Hepatocyte (in vitro differentiated cells): ENCODE results near the gene MEIKIN. TPM values are rescaled to one million over a fixed set of nuclear protein-coding genes. Genes with fewer than 3 reads are reported as not detected.

ENCODE experiments used
- DNase-seq: peaks from one replicate; pipeline ENCODE4 v3.0.0-alpha.2; 2016; ENCODE audit warnings: low spot score
- H2AFZ ChIP-seq: fragments of 200-600 bp; sonication (generic); 2 replicates; pipeline ENCODE4 v1.6.0; 2016; ENCODE audit warnings: antibody characterized with exemption, mild to moderate bottlenecking
- H3K27ac ChIP-seq: fragments of 200-600 bp; sonication (generic); 2 replicates; pipeline ENCODE4 v1.5.1; 2016; ENCODE audit warnings: mild to moderate bottlenecking
- H3K27me3 ChIP-seq: fragments of 200-600 bp; sonication (generic); 2 replicates; pipeline ENCODE4 v1.6.1; 2016
- H3K36me3 ChIP-seq: fragments of 200-600 bp; sonication (generic); replicated peaks from 2 replicates; pipeline ENCODE4 v1.5.1; 2016; ENCODE audit warnings: low read depth; ENCODE audit not compliant: insufficient read depth
- H3K4me1 ChIP-seq: fragments of 200-600 bp; sonication (generic); 2 replicates; pipeline ENCODE4 v1.5.1; 2016; ENCODE audit warnings: mild to moderate bottlenecking, moderate library complexity; ENCODE audit not compliant: insufficient read depth
- H3K4me2 ChIP-seq: fragments of 200-600 bp; sonication (generic); 2 replicates; pipeline ENCODE4 v1.6.0; 2016
- H3K4me3 ChIP-seq: fragments of 200-600 bp; sonication (generic); 2 replicates; pipeline ENCODE4 v1.5.1; 2016; ENCODE audit warnings: mild to moderate bottlenecking
- H3K79me2 ChIP-seq: fragments of 200-600 bp; sonication (generic); 2 replicates; pipeline ENCODE4 v1.6.0; 2017; ENCODE audit warnings: mild to moderate bottlenecking
- H3K9me2 ChIP-seq: fragments of 200-600 bp; sonication (generic); replicated peaks from 2 replicates; pipeline ENCODE4 v1.6.0; 2017; ENCODE audit warnings: mild to moderate bottlenecking; ENCODE audit not compliant: insufficient read depth
- H3K9me3 ChIP-seq: fragments of 200-600 bp; sonication (generic); 2 replicates; pipeline ENCODE4 v1.5.1; 2016; ENCODE audit warnings: low read depth, mild to moderate bottlenecking
- H4K20me1 ChIP-seq: fragments of 200-600 bp; sonication (generic); 2 replicates; pipeline ENCODE4 v1.6.0; 2016; ENCODE audit warnings: mild to moderate bottlenecking; ENCODE audit not compliant: insufficient read depth, poor library complexity, severe bottlenecking
- EZH2 ChIP-seq: fragments of 200-600 bp; sonication (generic); IDR thresholded peaks from 2 replicates; pipeline ENCODE4 v1.6.1; 2016; ENCODE audit warnings: antibody characterized with exemption, mild to moderate bottlenecking, borderline replicate concordance
- EZH2phosphoT487 ChIP-seq: fragments of 200-600 bp; sonication (generic); IDR thresholded peaks from one replicate; pipeline ENCODE4 v1.6.1; 2018; ENCODE audit warnings: antibody characterized with exemption, mild to moderate bottlenecking, low read depth, moderate library complexity; ENCODE audit not compliant: unreplicated experiment, severe bottlenecking
- WGBS: methylation state at CpG from one replicate; pipeline ENCODE4 v1.1.6; 2016; ENCODE audit warnings: low lambda C conversion rate; ENCODE audit errors: missing lambda C conversion rate; 5-methylcytosine and 5-hydroxymethylcytosine counted together
- polyA plus RNA-seq: library from polyadenylated mRNA; unstranded; fragments of >200 nt; fragmentation: Nextera tagmentation; extraction: Ambion mirVana; gene quantifications from 2 replicates; pipeline ENCODE4 v1.2.1, GENCODE V29; 2016
- total RNA-seq: library from RNA; depleted of rRNA; stranded (reverse); fragments of >200 nt; gene quantifications from 2 replicates; pipeline ENCODE4 v1.2.3, GENCODE V29; 2014
- TF ChIP-seq, protein P1 (sequence below): fragments of 200-600 bp; sonication (generic); IDR thresholded peaks from 2 replicates; pipeline ENCODE4 v1.5.1; 2016; ENCODE audit warnings: antibody characterized with exemption, mild to moderate bottlenecking; ENCODE audit not compliant: poor library complexity

Gene MEIKIN
- total and polyA plus RNA-seq, 2 experiments from 2014 or later = not detected

DNA sequence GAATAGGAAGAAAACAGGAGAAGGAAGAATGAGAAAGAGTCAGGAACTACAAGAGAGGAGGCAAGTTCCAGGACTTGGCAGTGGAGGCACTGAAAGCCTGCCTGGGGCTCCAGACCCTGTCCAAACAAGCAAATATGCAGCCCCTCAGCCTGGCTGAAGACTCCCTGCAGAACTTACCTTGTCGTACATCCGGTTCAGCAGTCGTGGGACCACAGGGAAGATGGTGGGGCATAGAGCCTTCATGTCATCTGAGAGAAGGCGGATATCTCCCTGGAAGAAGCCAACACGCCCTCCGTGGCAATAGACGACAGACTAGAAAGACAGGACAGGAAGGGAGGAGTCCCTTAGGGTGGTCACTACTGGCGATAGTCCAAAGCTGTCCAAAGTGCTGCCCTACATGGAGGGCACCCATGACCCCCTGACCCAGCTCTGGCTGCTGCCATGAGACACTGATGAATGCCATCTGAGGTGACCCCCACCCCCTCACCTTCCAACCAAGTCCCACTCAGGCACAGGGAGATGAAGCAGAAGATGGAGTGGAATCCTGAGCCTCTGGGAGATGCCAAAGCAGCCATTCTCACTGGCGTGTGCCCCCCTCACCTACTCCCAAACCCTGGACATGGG lies 27.7 kb upstream of the MEIKIN start:
- no peak overlapping the region for H3K4me2 ChIP-seq
- H3K4me1 ChIP-seq = peaks cover 8% of the 10 kb centered on the region
- no peak for DNase-seq
- no peak overlapping the region for H2AFZ ChIP-seq
- H3K9me2 ChIP-seq = no peaks in the 10 kb centered on the region
- H3K27ac ChIP-seq = no peak overlapping the region
- no peaks in the 10 kb centered on the region for H3K79me2 ChIP-seq
- 90% methylated on average over 9 of the region's 9 CpGs for WGBS
- no peak overlapping the region for H3K4me3 ChIP-seq
- TF ChIP-seq EZH2phosphoT487 (no peak), EZH2 (no peak)
- TF ChIP-seq, protein P1, sequence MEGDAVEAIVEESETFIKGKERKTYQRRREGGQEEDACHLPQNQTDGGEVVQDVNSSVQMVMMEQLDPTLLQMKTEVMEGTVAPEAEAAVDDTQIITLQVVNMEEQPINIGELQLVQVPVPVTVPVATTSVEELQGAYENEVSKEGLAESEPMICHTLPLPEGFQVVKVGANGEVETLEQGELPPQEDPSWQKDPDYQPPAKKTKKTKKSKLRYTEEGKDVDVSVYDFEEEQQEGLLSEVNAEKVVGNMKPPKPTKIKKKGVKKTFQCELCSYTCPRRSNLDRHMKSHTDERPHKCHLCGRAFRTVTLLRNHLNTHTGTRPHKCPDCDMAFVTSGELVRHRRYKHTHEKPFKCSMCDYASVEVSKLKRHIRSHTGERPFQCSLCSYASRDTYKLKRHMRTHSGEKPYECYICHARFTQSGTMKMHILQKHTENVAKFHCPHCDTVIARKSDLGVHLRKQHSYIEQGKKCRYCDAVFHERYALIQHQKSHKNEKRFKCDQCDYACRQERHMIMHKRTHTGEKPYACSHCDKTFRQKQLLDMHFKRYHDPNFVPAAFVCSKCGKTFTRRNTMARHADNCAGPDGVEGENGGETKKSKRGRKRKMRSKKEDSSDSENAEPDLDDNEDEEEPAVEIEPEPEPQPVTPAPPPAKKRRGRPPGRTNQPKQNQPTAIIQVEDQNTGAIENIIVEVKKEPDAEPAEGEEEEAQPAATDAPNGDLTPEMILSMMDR = no peak
- no peaks in the 10 kb centered on the region for H4K20me1 ChIP-seq
- no peaks in the 10 kb centered on the region for H3K36me3 ChIP-seq
- H3K9me3 ChIP-seq = no peaks in the 10 kb centered on the region
- H3K27me3 ChIP-seq = no peaks in the 10 kb centered on the region

GRCh38 chr5:131968396-131968954 lies 23.0 kb upstream of the MEIKIN start:
- TF ChIP-seq, protein P1 = no peak
- TF ChIP-seq EZH2 = no peak
- TF ChIP-seq EZH2phosphoT487 = no peak
- WGBS = 92% methylated on average over 5 of the region's 5 CpGs
- H3K79me2 ChIP-seq = no peaks in the 10 kb centered on the region
- no peak overlapping the region for H2AFZ ChIP-seq
- H3K9me2 ChIP-seq = no peaks in the 10 kb centered on the region
- H3K4me1 ChIP-seq = no peaks in the 10 kb centered on the region
- H3K36me3 ChIP-seq = no peaks in the 10 kb centered on the region
- H4K20me1 ChIP-seq = no peaks in the 10 kb centered on the region
- DNase-seq = no peak
- no peaks in the 10 kb centered on the region for H3K27me3 ChIP-seq
- H3K27ac ChIP-seq = no peak overlapping the region
- no peaks in the 10 kb centered on the region for H3K9me3 ChIP-seq
- no peak overlapping the region for H3K4me3 ChIP-seq
- H3K4me2 ChIP-seq = no peak overlapping the region

DNA sequence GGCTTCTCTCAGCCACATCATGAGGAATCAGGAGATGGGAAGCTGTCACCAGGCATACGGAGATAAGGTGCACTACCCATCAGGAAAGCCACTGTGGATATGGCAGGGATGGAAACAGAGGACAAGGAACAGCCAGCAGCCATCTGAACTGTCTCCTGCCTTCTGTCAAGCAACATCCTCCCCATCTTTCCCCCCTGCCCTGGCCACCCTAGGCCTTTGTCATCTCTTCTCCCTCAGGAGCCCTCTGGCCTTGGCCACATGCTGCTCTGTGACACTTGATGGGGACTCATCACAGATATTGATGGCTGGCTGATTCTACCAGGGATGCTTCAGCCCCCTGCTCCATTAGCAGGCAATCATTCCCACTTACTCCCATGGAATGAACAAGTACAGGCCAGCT lies 21.1 kb upstream of the MEIKIN start:
- no peak overlapping the region for H2AFZ ChIP-seq
- no peak for DNase-seq
- no peaks in the 10 kb centered on the region for H3K4me1 ChIP-seq
- H3K27me3 ChIP-seq = no peaks in the 10 kb centered on the region
- no peak overlapping the region for H3K27ac ChIP-seq
- H3K4me2 ChIP-seq = no peak overlapping the region
- no peaks in the 10 kb centered on the region for H3K79me2 ChIP-seq
- H3K9me3 ChIP-seq = no peaks in the 10 kb centered on the region
- H3K36me3 ChIP-seq = no peaks in the 10 kb centered on the region
- TF ChIP-seq, protein P1 = no peak
- TF ChIP-seq EZH2phosphoT487 (no peak), EZH2 (no peak)
- H4K20me1 ChIP-seq = no peaks in the 10 kb centered on the region
- H3K9me2 ChIP-seq = no peaks in the 10 kb centered on the region
- H3K4me3 ChIP-seq = no peak overlapping the region
- whole genome bisulfite sequencing = 94% methylated on average over 1 of the region's 1 CpG
